Mesodermal cell (in vitro differentiated cells): ENCODE data around the gene NT5C2.

Experiments used
- H3K27ac ChIP-seq: 2 replicates; pipeline ENCODE4 v1.7.0; 2013; ENCODE audit warnings: mild to moderate bottlenecking, low read depth, low read length, moderate library complexity; ENCODE audit not compliant: severe bottlenecking
- H3K36me3 ChIP-seq: 2 replicates; pipeline ENCODE4 v1.7.1; 2013; ENCODE audit warnings: mild to moderate bottlenecking, low read length, moderate library complexity; ENCODE audit not compliant: control insufficient read depth, insufficient read depth
- H3K4me1 ChIP-seq: one replicate; pipeline ENCODE4 v1.7.1; 2013; ENCODE audit warnings: mild to moderate bottlenecking, low read length; ENCODE audit not compliant: insufficient read depth, control insufficient read depth, poor library complexity, severe bottlenecking
- H3K4me3 ChIP-seq: 2 replicates; pipeline ENCODE4 v1.7.0; 2013; ENCODE audit warnings: low read length, control low read depth, mild to moderate bottlenecking; ENCODE audit not compliant: insufficient read depth, poor library complexity, severe bottlenecking; ENCODE audit errors: extremely low read depth
- H3K9me3 ChIP-seq: 2 replicates; pipeline ENCODE4 v1.7.1; 2013; ENCODE audit warnings: mild to moderate bottlenecking, low read length, moderate library complexity; ENCODE audit not compliant: control insufficient read depth
- WGBS, 2 experiments: methylation state at CpG; one replicate each; pipeline ENCODE4 v1.1.5; 2013; ENCODE audit warnings: missing lambda C conversion rate in 2 of 2; ENCODE audit not compliant: insufficient coverage in 2 of 2; 5-methylcytosine and 5-hydroxymethylcytosine counted together

The NT5C2 gene

DNA sequence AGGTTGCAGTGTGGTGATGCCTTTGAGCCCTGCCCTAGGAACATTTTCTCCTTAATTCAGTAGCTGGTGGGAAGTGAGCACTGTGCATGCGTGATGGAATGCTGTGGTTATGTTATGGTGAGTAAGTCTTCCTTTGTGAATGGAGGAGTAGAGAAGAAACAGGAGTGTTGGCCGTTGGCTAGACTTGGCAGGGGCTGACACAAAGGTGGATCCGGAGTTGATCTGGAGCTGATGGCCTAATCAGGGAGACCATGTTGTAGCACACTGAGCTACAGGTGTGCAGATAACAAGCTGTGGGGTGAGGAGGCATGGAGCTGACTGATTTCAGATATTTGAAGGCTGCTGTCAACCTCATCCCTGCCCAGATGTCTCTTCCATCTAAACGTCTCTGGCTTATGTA lies 152.7 kb downstream of the NT5C2 start:
- H3K4me1 ChIP-seq = peaks cover 26% of the 10 kb centered on the region
- no peak overlapping the region for H3K27ac ChIP-seq
- 87 to 94% methylated on average over 2 to 4 of the region's 4 CpGs for WGBS, 2 experiments
- no peaks in the 10 kb centered on the region for H3K36me3 ChIP-seq
- H3K4me3 ChIP-seq = no peak overlapping the region
- no peaks in the 10 kb centered on the region for H3K9me3 ChIP-seq

DNA sequence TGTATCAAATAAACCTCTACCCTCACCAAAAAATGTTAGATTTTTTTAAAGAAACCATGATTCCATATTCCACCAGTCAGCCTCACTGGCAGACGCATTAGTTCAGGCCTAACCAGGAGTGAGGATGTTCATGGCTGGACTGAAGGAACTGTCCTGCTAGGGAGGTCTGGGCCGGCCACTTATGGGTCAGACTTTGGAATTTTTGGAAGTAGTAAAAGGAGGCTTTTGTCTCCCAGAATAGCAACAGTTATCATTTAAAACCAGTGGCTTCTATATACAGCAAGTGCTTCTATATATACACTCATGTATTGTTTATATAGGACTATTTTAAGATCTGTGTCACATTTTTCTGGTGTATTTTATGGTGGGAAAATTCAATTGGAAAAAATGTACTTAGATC lies 154.5 kb downstream of the NT5C2 start:
- H3K4me3 ChIP-seq = no peak overlapping the region
- H3K9me3 ChIP-seq = no peaks in the 10 kb centered on the region
- no peaks in the 10 kb centered on the region for H3K36me3 ChIP-seq
- no peak overlapping the region for H3K27ac ChIP-seq
- peaks cover 16% of the 10 kb centered on the region for H3K4me1 ChIP-seq
- 75% methylated on average over 1 of the region's 2 CpGs; no CpG with 5 or more reads in 1 of the 2 experiments for WGBS, 2 experiments
